NCI-H510A (cell line): Measurements from ENCODE around the gene KRTAP5-6.
"Not testable (repeated sequence)": the region's sequence is repeated elsewhere in the genome, so short reads cannot be mapped to it uniquely, and the experiment has no call there.

Experiments
- DNase-seq: peaks from one replicate; lab custom pipeline; 2025; lab: John Stamatoyannopoulos, UW

Gene KRTAP5-6

DNA sequence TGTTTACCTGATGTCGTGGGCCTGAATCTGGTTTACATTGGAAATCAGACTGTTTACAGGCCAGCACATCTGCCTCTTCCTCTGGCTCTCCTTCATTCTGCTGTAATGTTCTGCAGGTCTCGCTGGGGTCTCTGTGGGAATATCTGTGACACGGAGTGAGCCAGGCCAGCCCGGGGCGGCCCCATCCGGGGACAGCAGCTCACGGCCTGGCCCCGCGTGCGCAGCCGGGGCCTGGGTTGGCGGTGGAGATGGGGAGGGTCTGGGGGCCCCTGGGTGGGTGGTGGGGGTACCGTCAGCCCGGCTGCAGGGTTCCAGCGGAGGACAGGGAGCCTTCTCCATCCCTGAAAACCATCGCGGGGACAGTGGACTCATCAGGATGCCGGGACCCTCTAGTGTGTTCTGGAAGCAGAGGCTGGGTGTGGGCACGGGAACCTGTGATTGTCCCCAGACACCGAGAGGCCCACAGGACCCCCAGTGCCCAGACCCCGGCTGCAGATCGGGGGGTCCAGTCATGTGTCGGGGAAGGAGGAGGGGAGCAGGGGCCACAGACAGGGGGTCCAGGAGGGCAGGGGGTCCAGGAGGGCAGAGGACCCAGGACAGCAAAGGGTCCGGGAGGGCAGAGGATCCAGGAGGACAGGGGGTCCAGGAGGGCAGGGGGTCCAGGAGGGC, 13.0 kb upstream of the KRTAP5-6 start:
- DNase-seq, result not testable (repeated sequence)

DNA sequence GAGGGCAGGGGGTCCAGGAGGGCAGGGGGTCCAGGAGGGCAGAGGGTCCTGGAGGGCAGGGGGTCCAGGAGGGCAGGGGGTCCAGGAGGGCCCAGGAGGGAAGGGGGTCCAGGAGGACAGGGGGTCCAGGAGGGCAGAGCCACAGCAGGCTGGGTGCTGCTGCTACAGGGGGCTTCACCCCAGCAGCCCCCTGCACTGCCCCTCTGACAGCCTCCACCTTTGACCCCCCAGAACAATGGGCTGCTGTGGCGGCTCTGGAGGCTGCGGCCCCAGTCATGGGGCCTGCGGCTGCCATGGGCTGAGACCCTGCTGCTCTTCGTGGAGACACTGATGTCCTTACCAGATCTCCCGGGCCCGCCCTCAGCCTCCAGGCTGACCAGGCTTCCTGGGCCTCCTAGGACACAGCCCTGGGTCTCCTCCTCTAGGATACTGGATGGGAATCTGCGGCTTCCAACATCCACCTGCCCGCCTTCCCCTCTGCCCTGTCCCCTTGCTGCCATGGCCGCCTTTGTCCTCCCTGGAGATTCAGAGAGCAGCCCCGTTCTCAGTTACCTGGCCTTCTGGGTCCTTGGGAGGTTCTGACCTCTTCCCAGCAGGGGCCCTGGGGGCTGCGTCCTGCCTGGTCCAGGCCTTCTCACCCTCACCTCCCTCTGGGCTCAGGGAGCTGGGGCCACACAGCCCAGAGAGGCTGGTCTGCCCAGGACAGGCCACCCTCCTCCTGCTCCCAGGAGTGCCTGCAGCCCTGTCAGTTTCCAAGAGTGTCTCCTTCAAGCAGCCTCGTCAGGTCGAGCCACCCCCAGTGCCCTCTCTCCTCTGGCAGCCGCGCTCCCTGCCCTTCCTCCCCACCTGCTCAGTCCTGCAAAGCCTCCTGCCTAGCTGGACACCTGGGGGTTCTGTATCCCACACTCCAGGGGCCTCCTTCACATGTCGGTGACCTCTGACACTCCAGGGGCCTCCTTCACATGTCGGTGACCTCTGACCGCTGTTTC, 11.8 kb upstream of the KRTAP5-6 start:
- DNase-seq, result not testable (repeated sequence)

DNA sequence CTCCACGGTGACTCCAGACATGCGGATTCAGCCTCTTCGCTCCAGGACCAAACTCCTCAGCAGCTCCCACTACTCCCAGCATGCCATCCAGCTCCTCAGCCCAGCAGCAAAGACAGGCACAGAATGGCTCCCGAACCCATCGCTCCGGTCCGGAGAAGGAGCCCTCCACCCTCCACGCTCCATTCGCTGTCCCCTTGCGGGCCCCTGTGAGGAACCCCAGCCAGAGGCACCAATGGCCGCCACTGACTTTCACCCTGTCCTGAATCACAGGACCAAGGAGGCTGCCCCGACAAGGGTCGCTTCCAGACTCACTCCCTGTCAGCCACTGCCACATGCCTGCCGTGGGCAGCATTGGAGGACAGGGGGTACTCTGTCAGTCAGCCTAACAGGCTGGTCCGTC, 10.8 kb upstream of the KRTAP5-6 start:
- not testable (repeated sequence) for DNase-seq

DNA sequence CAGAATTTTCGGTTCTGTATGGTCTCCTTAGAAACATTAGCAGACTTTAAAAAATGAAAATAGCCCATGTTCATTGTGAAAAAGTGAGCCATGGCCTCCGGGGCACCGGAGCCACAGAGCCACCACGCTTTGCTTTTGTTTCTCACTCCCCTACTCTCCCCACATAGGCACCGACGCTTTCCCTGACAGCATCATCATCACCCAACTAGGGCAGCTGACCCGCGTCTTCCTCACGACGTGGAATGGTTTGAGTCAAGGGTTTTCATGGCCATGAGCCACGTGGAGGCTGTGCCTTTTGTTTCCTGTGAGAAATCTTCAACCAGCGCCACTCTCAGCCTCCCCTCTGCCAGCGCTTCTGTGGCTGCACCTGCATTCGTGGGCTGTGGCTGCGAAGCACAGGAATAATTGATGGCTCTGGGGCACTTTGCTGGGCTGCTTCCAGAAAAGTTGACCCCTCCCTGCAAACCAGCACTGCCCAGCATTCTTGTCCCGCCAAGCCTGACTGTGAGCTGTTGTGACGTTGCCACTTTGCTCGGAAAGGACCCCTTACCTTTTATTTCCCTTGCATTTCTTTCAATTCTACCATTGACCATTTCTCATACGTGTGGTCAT, 8.6 kb upstream of the KRTAP5-6 start:
- DNase-seq, result not testable (repeated sequence)

DNA sequence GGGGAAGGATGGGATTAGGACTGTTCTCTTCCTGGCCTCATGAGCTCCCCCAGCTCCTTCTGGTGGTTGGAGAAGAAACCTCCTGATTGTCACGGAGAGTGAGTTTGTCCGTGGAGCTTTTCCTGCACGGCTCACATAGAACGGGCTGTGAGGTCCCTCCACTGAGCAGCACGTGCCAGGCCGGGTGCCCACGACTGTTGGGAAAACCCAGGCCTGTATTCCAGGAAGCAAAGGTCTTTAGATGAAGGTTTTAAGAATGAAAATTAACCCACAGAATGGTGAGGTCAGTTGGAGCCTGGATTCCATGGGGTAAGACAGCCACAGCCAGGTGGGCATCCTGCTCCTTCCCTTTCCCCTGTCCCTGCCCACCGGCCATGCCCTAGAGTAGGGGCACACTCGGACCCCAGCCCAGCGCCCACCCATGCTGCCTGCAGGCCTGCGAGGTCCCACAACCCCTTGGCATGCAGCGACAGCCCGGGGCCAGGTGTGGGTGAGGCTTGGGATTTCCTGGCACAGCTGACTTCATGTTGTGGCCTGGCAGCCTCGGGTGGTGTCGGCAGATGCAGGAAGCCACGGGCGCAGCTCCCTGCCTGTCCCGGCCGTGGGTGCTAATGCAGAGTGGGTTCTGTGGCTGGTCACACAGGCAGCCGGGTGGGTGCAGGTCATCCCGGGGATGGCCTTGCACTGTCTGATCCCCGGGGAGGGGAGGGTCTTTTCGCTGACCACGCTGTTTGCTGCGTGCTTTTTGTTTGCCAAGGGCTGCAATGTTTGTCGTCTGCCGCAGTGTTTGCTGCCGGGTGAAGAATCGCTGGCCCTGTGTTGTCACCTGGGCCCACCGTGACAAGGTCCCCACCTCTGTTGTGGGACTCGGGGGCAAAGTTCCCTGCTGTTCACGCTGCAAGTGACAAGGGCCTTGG, 7.5 kb upstream of the KRTAP5-6 start:
- not testable (repeated sequence) for DNase-seq

DNA sequence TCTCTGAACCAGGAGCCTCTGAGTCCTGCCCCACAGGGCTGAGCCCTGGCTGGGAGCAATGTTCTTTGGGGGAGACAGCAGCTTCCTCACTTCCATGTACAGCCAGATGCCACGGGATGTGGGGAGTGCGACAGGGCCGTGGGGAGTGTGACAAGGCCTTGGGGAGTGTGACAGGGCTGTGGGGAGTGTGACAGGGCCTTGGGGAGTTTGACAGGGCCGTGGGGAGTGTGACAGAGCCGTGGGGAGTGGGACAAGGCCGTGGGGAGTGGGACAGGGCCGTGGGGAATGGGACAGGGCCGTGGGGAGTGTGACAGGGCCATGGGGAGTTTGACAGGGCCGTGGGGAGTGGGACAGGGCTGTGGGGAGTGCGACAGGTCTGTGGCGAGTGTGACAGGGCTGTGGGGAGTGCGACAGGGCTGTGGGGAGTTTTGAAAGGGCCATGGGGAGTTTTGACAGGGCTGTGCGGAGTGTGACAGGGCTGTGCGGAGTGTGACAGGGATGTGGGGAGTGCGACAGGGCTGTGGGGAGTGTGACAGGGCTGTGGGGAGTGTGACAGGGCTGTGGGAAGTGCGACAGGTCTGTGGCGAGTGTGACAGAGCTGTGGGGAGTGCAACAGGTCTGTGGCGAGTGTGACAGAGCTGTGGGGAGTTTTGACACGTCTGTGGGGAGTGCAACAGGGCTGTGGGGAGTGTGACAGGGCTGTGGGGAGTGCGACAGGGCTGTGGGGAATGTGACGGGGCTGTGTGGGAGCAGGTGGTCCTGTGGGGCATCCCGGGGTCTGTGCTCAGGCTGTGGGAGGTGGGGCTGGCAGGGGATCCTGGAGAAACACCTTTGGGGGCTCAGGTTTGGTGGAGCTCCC, 6.6 kb upstream of the KRTAP5-6 start:
- DNase-seq, result no peak

DNA sequence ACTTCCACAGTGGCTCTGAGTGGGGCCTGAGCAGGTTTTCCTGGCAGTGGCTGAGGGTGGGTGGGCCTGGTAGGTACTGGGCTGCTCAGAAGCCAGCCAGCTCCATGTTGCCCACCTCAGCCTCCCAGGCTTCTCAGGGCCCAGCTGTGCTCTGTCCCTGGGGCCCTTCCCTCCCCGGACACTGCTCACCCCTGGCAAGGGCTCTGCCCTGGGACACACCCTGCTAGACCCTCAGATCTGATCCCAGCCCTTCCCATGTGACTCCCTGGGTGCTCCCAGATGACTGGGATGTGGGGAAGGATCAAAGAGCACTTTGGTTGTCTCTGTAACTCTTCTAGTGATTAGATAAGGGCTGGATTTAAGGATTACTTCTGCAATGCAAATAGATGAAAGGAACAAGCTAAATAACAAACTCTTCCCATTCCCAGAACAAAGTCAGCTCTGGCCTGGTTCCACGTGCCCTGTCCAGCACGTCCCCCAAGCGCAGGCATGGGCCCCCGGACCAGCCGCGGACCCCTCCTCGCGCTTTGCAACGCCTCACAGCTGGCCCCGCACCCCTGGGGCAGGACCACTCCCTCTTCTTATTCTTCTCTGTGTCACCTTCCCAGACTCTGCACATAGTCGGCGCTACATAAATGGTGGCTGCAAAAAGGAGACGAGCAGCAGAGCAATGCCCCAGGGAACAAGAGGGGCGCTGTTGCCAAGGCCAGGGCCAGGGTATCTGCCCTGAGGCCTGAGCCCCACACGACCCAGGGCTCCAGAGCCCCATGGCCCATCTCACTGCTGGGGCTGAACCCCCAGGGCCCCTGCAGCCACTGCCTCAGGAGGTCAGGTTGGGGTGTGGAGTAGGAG, 5.7 kb upstream of the KRTAP5-6 start:
- DNase-seq, result no peak

DNA sequence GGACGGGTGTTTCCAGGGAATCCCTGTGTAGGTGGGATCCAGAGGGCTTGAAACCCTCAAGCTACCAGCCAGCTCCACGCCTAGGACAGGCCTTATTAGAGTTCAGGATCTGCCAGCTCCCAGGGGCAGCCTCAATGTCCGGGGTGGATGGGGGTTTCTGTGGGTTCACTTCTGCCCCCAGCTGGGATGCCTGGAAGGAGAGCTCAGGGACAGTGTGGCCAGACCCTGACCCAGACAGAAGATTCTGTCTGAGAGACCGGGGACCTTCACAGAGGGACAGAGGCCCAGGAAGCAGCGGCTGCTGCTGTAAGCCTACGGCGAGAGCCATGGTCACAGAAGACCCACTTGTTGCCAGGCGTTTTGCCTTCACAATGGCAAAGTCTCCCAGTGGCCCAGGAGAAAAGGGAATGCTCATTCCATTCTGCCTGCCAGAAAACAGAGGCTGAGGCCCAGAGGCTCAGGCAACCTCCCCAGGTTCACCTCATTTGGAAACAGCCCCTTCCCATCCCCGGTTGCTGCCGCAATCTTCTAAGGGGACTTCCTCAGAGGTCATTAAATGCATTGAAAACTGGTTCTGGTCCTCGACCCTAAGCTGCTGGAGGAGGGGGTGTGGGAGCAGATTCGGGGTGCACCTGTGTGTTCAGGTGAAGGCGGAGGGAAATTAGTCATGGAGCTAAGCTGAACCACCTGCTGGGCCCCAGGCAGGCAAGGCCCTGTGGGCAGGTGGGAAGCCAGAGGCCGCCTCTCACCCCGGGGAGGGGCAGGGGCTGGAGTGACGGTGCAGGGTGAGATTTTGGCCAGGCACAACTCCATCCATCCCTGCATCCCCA, 4.9 kb upstream of the KRTAP5-6 start:
- DNase-seq, result no peak

DNA sequence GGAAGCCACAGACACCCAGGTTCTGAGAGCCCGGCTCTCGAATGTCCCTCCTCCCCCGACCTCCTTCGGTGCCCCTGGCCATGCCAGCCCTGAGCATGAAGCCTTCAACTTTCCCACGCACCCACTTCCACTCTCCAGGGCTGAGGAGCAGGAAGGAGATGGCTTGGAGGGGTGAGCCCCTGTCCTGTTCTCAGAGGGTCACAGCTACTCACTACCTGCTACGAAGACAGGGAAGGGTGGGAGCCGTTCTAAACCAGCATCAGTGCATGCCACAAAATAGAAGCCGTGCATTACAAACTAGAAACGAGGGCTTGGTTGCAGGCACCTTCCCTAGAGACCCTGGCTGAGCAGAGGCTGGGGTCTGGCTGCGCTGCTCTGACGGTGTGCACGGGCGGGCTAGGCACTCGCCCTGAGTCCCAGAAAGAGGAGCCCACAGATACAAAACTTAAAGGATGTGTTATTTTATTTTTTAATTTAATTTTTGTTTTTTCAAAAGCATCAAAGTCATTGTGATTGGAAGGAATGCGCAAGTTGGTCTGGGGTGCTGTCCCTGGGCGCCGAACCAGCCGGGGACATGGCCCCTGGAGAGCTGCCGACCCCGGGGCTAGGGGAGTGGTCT, 4.2 kb upstream of the KRTAP5-6 start:
- DNase-seq, result no peak

DNA sequence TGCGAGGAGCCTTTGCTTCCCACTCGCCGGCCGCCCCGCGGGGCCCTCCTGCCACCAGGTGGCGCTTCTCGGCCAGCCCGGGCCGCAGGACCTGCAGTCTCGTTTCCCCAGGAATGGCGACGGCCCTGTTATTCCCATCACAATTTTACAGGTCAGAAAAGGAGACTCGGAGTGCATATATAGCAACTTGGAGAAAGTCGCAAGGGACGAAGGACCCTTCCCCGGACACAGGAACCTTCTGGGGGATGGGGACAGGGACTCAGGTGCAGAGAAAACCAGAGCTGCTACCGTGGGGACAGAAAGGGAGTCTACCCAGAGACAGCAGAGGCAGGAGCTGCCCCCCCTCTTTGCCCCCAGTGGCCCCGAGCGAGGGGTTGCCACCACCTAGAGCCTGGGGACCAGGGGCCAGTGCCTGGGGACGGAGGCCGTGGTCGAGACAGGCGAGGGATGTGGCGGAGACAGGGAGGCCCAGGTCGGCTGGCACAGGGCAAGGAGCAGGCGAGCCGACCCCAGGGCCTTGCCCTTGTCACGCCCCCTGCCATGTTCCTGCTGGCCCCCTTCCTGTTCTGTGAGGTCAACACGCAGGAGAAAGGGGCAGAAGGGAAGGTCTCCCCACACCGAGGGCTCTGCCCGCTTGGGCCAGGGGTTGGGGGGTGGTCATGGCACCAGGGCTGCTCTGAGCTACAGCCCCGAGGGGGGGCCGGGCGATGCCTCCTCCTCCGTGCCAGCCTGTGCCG, 3.5 kb upstream of the KRTAP5-6 start:
- no peak for DNase-seq

DNA sequence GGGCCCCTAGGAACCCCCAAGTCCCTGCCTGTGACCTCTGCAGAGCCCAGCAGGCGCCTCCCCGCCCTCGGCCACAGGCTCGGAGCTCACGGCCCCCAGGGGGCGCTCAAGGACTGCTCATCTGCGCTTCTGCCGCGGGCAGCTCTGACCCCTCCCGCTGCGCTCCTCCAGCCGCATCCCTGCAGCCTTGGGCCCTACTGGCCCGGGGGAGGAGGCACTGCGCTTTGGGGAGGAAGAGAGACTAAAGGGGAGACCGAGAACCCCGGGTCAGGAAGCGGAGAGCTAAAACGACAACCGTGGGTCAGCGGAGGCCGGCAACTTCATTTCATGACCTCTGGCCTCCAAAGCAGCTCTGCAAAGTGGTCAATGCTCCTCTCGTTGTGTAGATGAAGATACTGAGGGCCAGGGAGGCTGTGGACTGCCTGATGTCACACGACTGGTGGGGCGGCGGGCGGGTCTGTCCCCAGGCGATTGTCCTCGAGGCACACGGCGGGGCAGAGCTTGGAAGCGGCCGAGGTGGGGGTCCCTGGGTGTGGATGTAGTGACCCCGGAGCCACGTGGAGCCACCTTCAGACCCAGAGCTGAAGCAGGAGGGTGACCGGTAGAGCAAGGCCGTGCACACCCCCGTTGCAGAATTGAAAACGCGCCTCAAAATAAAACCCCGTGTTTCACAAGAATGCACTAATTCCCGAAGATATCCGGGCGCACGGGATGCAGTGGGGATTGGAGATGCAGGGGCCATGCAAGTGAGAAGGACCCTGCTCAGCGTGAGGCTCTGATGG, 2.7 kb upstream of the KRTAP5-6 start:
- no peak for DNase-seq

DNA sequence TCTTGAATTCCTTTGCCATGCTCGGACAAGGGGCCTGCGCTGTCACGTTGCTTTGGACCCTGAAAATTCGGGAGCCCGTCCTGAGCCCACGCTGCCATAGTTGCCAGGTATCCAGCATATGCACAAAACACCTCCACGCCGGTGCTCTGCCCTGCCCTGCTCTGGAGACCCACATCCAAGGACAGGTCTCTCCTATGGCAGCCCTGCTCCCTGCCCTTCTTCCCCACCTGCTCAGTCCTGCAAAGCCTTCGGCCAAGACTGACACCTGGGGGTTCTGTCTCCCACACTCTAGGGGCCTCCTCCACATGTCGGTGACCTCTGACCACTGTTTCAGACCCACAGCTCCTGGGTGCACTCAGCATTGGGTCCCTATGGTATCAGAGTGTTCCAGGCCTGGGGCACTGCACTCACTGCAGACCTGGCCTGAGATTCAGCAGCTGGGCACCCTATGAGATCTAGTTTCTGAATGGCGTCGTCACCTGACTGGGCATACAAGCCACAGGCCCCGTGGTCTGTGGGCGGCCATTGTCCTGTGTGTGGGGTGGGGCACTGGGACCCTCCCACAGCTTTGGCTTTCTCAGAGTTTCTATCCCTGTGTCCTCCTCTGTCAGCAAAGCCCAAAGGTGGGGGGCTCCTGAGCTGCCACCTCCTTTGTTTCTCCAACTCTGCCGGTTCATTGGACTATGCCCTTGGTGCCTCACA, 2.0 kb upstream of the KRTAP5-6 start:
- DNase-seq, result no peak

DNA sequence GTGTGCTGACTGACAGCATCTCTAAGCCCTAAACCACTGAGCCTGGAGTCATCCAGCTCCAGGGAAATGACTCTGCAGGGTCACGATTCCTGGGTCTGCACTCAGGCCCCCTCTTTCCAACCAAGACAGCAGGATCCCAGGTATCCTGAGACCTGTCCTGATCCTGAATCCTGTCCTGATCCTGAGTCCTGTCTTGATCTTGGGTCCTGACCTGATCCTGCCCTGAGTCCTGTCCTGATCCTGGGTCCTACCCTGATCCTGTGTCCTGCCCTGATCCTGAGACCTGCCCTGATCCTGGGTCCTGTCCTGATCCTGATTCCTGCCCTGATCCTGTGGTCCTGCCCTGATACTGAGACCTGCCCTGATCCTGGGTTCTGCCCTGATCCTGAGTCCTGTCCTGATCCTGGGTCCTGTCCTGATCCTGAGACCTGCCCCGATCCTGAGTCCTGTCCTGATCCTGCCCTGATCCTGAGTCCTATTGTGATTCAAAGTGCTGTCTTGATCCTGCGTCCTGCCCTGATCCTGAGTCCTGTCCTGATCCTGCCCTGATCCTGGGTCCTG, 1.4 kb upstream of the KRTAP5-6 start:
- no peak for DNase-seq

DNA sequence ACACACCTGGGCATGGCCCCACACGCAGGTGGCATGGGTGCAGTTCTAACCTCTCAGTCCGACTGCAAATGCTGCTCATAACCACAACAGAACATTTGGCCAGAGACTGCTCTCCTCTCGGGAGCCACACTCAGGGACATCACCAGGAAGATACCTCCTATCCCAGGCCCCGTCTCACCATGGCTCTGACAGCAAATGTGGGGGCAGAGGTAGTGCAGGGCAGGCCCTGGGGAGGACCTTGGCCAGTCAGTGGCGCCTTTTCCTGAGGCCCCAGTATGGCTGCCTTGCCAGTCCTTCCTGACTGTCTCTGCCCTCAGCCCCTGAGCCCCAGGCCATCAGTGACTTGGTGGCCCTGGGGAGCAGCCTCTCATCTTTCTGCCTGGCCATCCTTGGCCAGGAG, 2.8 kb downstream of the KRTAP5-6 start:
- DNase-seq, result no peak

DNA sequence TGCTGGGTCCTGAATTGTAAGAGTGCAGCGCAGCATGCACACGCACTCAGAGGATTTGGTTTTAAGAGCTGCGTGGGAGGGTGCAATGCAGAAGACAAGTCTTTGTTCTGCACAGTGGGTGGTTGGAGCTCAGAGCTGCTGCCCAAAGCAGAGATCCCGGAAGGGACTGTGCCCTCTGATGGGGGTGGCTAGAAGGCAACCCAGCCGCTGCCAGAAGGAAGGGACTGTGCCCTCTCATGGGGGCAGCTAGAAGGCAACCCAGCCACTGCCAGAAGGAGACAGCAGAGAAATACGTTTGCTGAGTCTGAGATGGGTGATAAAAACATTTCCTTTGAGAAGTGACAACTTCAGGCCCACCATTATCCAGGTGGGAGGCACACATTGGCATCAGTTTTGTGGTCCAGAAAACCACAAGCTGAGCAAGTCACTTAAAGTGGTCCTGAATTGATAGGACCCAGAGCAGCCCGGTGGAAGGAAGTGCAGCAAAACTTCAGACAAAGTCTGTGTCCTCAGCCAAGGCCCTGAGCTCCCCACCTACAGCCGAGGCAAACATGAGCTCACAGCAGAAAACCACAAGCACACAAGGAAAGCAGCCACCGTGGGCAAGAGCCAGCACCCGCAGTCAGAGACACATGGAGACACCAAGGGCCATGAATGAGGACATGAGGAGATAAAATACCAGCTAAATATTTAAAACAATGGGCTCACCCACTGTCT, 4.3 kb downstream of the KRTAP5-6 start:
- no peak for DNase-seq
